ENCODE measurements around the gene C1QTNF6. TPM values are rescaled to one million over a fixed set of nuclear protein-coding genes. Genes with fewer than 3 reads are reported as not detected.

Gene C1QTNF6
- total and polyA plus RNA-seq, 2 of the 4 experiments (the other 2 are of a cell fraction) = 1.1 to 10.9 TPM

DNA sequence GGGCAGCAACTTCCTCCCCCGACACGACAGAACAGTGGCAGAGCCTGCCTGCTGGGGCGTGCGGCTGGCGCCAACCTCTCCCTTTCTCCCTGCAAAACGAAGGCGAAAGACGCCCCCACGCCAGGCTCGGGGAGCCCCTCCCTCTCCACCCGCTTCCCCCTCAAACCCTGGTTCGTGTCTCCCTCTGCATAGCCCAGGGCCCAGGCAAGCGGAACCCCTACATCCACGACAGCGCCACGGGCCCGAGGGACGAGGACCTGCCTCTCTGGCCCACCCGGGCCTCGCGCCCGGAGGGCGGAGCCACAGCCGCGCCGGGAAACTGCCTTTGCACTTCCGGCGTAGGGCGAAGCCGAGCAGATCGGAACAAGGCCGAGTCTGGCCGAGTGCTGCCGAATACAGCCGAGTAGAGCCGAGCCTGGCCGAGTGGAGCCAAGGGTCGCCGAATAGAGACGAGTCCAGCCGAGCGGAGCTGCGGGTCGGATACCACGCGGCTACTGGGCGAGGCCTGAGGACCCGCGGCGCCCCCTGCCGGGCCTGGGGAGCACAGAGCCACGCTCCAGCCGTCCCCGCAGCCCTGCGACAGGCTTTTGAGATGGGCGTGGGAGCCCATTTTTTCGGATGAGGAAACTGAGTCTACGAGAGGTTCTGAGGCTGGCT is 11.2 kb upstream of the C1QTNF6 start:
- peaks cover 0 to 6% of the 10 kb centered on the region in 2 experiments; a peak in 1 of 4 replicates for H3K79me1 ChIP-seq (ENCODE audit: low read depth in 1 of 2, low read length in 2 of 2)
- peak overlapping the region; percentile 14; the same call in 1 of the 2 replicates for H3K18ac ChIP-seq (ENCODE audit: low read depth, low read length)
- no TSS peak for BruUV-seq (replicated peaks)
- in situ Hi-C loops (cut with MboI; ENCODE audit: low sequenced_read_pairs) = loop anchor here (5.0 kb wide), 1 partner anchor 37 kb away; no protein-coding TSS in a partner anchor
- H4K20me1 ChIP-seq (ENCODE audit: insufficient read depth, low read length) = no peaks in the 10 kb centered on the region
- WGBS, 2 experiments (ENCODE audit: extremely low coverage in 2 of 2, insufficient read length in 1 of 2) = 0% methylated on average over 51 of the region's 58 CpGs; no CpG with 5 or more reads in 1 of the 2 experiments
- H3K36me3 ChIP-seq (ENCODE audit: control insufficient read depth, insufficient read depth, low read length) = no peaks in the 10 kb centered on the region
- peak overlapping the region; percentile 87; the same call in 1 of the 2 replicates for H3K23ac ChIP-seq (ENCODE audit: low read depth, low read length)
- peaks cover 20% of the 10 kb centered on the region for H3K4me1 ChIP-seq (ENCODE audit: control insufficient read depth, insufficient read depth, low read length)
- ATAC-seq (ENCODE audit: low read depth) (peak; percentile 98), DNase-seq (peak; percentile 96)
- peak overlapping the region; percentile 82 for H3K4me2 ChIP-seq (ENCODE audit: low read depth, low read length)
- no peaks in the 10 kb centered on the region for H3K27me3 ChIP-seq (ENCODE audit: control insufficient read depth, insufficient read depth, low read length)
- H2BK120ac ChIP-seq (ENCODE audit: low read depth, low read length) = peak overlapping the region; percentile 73
- H2AK9ac ChIP-seq (replicated peaks; ENCODE audit: low read depth, low read length, poor library complexity) = peak overlapping the region; percentile 99
- dilution Hi-C loops (cut with HindIII; ENCODE audit: low sequenced_read_pairs, unreplicated experiment) = no loop called here
- peak overlapping the region; percentile 95 to 99 for H4K8ac ChIP-seq (ENCODE audit: low read depth in 2 of 2, low read length in 2 of 2)
- intact Hi-C loops (cut with micrococcal nuclease) = loop anchor here (1.0 to 5.0 kb wide), 4 partner anchors 121 to 417 kb away; partner anchors contain the start of gene KCTD17
- ChIA-PET CTCF (interaction anchor here (0.9 to 1.5 kb wide), 7 partner anchors 10 to 107 kb away, joined by 3 to 5 read pairs (median 3); no protein-coding TSS in a partner anchor), POLR2A (ENCODE audit: unreplicated experiment) (no interaction called here)
- H2BK5ac ChIP-seq (ENCODE audit: low read depth, low read length, poor library complexity, severe bottlenecking) = peak overlapping the region; percentile 75
- H3K9ac ChIP-seq (ENCODE audit: low read depth, low read length) = peak overlapping the region; percentile 81
- peak overlapping the region; percentile 99 for H2AFZ ChIP-seq (replicated peaks; ENCODE audit: low read length, poor library complexity)
- peak overlapping the region; percentile 88 for H4K91ac ChIP-seq (ENCODE audit: insufficient read depth, low read depth, low read length)
- peak overlapping the region; percentile 86 for H3K56ac ChIP-seq (ENCODE audit: extremely low read depth, insufficient read depth, low read length)
- H2BK20ac ChIP-seq (ENCODE audit: low read depth, low read length) = peak overlapping the region; percentile 48; the same call in 1 of the 2 replicates
- H2AK5ac ChIP-seq (ENCODE audit: low read depth, low read length) = peak overlapping the region; percentile 94
- H3K9me3 ChIP-seq (ENCODE audit: control insufficient read depth, insufficient read depth, low read length) = no peaks in the 10 kb centered on the region
- H3K27ac ChIP-seq (ENCODE audit: insufficient read depth, low read length) = peak overlapping the region; percentile 84
- peak overlapping the region; percentile 58 for H3K4me3 ChIP-seq (ENCODE audit: insufficient read depth, low read depth, low read length)
- H4K5ac ChIP-seq (ENCODE audit: low read depth, low read length) = peak overlapping the region; percentile 81
- peak overlapping the region; percentile 95 for H3K4ac ChIP-seq (ENCODE audit: low read depth, low read length)
- peak overlapping the region; percentile 79; the same call in 1 of the 3 replicates for H2BK15ac ChIP-seq (ENCODE audit: low read depth, low read length)
- peaks cover 7% of the 10 kb centered on the region for H3K9me1 ChIP-seq (ENCODE audit: insufficient read depth, low read length)
- peak overlapping the region; percentile 91 for H3K14ac ChIP-seq (replicated peaks; ENCODE audit: low read depth, low read length)
- TF ChIP-seq FOS (IDR thresholded peaks at IDR 0.05; ENCODE audit: low read depth, low read length) = no peak
- TF ChIP-seq BHLHE40 (IDR thresholded peaks at IDR 0.05; ENCODE audit: low read depth, low read length) = no peak
- peak; percentile 21; the same call in 1 of the 2 replicates for TF ChIP-seq USF2 (IDR thresholded peaks at IDR 0.05; ENCODE audit: low read depth, low read length)
- no peak for TF ChIP-seq CEBPB (IDR thresholded peaks at IDR 0.05; ENCODE audit: low read depth, low read length)
- TF ChIP-seq, protein P1, sequence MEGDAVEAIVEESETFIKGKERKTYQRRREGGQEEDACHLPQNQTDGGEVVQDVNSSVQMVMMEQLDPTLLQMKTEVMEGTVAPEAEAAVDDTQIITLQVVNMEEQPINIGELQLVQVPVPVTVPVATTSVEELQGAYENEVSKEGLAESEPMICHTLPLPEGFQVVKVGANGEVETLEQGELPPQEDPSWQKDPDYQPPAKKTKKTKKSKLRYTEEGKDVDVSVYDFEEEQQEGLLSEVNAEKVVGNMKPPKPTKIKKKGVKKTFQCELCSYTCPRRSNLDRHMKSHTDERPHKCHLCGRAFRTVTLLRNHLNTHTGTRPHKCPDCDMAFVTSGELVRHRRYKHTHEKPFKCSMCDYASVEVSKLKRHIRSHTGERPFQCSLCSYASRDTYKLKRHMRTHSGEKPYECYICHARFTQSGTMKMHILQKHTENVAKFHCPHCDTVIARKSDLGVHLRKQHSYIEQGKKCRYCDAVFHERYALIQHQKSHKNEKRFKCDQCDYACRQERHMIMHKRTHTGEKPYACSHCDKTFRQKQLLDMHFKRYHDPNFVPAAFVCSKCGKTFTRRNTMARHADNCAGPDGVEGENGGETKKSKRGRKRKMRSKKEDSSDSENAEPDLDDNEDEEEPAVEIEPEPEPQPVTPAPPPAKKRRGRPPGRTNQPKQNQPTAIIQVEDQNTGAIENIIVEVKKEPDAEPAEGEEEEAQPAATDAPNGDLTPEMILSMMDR (conservative IDR thresholded peaks at IDR 0.05; ENCODE audit: low read depth, low read length) = peak; percentile 95
- TF ChIP-seq CHD1 (IDR thresholded peaks at IDR 0.05; ENCODE audit: low read depth, low read length) = no peak
- peak; percentile 74 for TF ChIP-seq RAD21 (IDR thresholded peaks at IDR 0.05; ENCODE audit: low read length)
- no peak for TF ChIP-seq RFX5 (IDR thresholded peaks at IDR 0.05; ENCODE audit: low read depth, low read length)
- no peak for TF ChIP-seq MAFK (IDR thresholded peaks at IDR 0.05; ENCODE audit: low read depth, low read length)
- TF ChIP-seq POLR2A (IDR thresholded peaks at IDR 0.05; ENCODE audit: low read depth, low read length) = peak; percentile 72; the same call in 1 of the 2 replicates
- peak; percentile 22; the same call in 1 of the 2 replicates for TF ChIP-seq MAZ (IDR thresholded peaks at IDR 0.05; ENCODE audit: borderline replicate concordance, low read depth, low read length)
- TF ChIP-seq ELK1 (IDR thresholded peaks at IDR 0.05; ENCODE audit: borderline replicate concordance, low read depth, low read length) = no peak
- no peak for TF ChIP-seq NFE2L2 (IDR thresholded peaks at IDR 0.05; ENCODE audit: low read depth, low read length)
- TF ChIP-seq RCOR1 (IDR thresholded peaks at IDR 0.05; ENCODE audit: insufficient replicate concordance, low read length) = no peak
